ENCODE data around the gene SORCS3. TPM values are rescaled to one million over a fixed set of nuclear protein-coding genes. Genes with fewer than 3 reads are reported as not detected.

Gene SORCS3
- total and polyA plus RNA-seq, 9 of the 15 experiments (the other 6 are each of a cell fraction or from before 2014, with no cell fraction given): not detected

DNA sequence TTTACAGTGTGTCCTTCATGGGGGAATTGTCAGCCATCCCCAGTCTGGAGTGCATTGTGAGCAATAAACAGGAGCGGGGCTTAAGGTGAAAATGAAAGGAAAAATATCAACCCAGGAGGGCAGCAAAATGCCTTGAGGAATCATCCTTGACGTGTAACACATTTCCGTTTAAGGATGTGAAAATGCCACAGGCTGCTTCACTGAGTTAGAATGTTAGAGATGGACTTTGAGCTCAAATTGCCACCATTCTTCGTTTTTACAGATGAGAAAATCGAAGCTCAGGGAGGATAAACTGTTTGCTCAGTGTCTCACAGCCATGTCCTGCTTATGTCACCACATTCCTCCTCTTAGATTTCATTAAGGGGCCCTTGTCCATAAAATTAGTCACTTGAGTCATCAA is 23.1 kb downstream of the SORCS3 start:
- H3K9ac ChIP-seq (ENCODE audit: insufficient read depth in 1 of 2, low read depth in 2 of 2, low read length in 2 of 2): no peak overlapping the region
- DNase-seq (ENCODE audit: extremely low read depth in 1 of 4, low spot score in 3 of 4) (no peak), ATAC-seq (no peak), FAIRE-seq (no peak)
- H3K27ac ChIP-seq (ENCODE audit: extremely low read depth, low read depth, low read length): no peak overlapping the region
- BruUV-seq (replicated peaks): no TSS peak
- intact Hi-C loops (cut with micrococcal nuclease): no loop called here
- no peaks in the 10 kb centered on the region for H3K79me2 ChIP-seq (ENCODE audit: control insufficient read depth, insufficient read depth, low read length)
- H3K9me3 ChIP-seq (replicated peaks; ENCODE audit: control insufficient read depth, insufficient read depth, low read depth, low read length): no peaks in the 10 kb centered on the region
- no peaks in the 10 kb centered on the region for H3K27me3 ChIP-seq (ENCODE audit: control insufficient read depth in 2 of 2, insufficient read depth in 2 of 2, low read length in 2 of 2)
- H4K20me1 ChIP-seq (replicated peaks; ENCODE audit: control insufficient read depth, insufficient read depth, low read length): no peaks in the 10 kb centered on the region
- CTCF ChIA-PET (ENCODE audit: low intra/inter-chr PET ratio): no interaction called here
- no peak overlapping the region for H3K4me3 ChIP-seq
- no peak overlapping the region for H3K4me2 ChIP-seq (ENCODE audit: insufficient read depth, low read length)
- H2AFZ ChIP-seq (ENCODE audit: low read depth, low read length): no peak overlapping the region
- in situ Hi-C loops (cut with MboI): no loop called here
- no peaks in the 10 kb centered on the region for H3K4me1 ChIP-seq (replicated peaks in 1 of 2; ENCODE audit: control insufficient read depth in 2 of 2, insufficient read depth in 2 of 2, low read length in 2 of 2)
- WGBS (ENCODE audit: insufficient coverage, low coverage, missing lambda C conversion rate): 0% methylated on average over 4 of the region's 5 CpGs
- POLR2A ChIA-PET: no interaction called here
- H3K36me3 ChIP-seq (ENCODE audit: control insufficient read depth, insufficient read depth, low read length): no peaks in the 10 kb centered on the region
- no peaks in the 10 kb centered on the region for H3K9me1 ChIP-seq (ENCODE audit: control insufficient read depth, insufficient read depth, low read length)
- TF ChIP-seq ZNF551 (CRISPR knock-in tag; IDR thresholded peaks at IDR 0.05) (no peak), ZNF354B (CRISPR knock-in tag; IDR thresholded peaks at IDR 0.05) (no peak)
- TF ChIP-seq, protein P1, sequence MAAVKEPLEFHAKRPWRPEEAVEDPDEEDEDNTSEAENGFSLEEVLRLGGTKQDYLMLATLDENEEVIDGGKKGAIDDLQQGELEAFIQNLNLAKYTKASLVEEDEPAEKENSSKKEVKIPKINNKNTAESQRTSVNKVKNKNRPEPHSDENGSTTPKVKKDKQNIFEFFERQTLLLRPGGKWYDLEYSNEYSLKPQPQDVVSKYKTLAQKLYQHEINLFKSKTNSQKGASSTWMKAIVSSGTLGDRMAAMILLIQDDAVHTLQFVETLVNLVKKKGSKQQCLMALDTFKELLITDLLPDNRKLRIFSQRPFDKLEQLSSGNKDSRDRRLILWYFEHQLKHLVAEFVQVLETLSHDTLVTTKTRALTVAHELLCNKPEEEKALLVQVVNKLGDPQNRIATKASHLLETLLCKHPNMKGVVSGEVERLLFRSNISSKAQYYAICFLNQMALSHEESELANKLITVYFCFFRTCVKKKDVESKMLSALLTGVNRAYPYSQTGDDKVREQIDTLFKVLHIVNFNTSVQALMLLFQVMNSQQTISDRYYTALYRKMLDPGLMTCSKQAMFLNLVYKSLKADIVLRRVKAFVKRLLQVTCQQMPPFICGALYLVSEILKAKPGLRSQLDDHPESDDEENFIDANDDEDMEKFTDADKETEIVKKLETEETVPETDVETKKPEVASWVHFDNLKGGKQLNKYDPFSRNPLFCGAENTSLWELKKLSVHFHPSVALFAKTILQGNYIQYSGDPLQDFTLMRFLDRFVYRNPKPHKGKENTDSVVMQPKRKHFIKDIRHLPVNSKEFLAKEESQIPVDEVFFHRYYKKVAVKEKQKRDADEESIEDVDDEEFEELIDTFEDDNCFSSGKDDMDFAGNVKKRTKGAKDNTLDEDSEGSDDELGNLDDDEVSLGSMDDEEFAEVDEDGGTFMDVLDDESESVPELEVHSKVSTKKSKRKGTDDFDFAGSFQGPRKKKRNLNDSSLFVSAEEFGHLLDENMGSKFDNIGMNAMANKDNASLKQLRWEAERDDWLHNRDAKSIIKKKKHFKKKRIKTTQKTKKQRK (IDR thresholded peaks at IDR 0.05; ENCODE audit: borderline replicate concordance, low read depth, low read length): no peak
- TF ChIP-seq, protein P2, sequence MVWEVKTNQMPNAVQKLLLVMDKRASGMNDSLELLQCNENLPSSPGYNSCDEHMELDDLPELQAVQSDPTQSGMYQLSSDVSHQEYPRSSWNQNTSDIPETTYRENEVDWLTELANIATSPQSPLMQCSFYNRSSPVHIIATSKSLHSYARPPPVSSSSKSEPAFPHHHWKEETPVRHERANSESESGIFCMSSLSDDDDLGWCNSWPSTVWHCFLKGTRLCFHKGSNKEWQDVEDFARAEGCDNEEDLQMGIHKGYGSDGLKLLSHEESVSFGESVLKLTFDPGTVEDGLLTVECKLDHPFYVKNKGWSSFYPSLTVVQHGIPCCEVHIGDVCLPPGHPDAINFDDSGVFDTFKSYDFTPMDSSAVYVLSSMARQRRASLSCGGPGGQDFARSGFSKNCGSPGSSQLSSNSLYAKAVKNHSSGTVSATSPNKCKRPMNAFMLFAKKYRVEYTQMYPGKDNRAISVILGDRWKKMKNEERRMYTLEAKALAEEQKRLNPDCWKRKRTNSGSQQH (CRISPR knock-in tag; IDR thresholded peaks at IDR 0.05): no peak

Data from K562 (cell line).